Kidney (tissue), 14 donors: ENCODE data around the gene MTAP. TPM values are rescaled to one million over a fixed set of nuclear protein-coding genes. Genes with fewer than 3 reads are reported as not detected.

Experiments
- DNase-seq, 5 donors: peaks; one replicate each; pipeline ENCODE4 v3.0.0-alpha.2; 2013 to 2020
- FAIRE-seq: peaks from 2 replicates; lab custom pipeline; 2012; peaks lifted over from hg19 to GRCh38; lab: Jason Lieb, UNC
- H3K27ac ChIP-seq, 2 donors: one replicate each; pipeline ENCODE4 v1.7.0; 2013; ENCODE audit warnings: low read depth in 2 of 2, low read length in 2 of 2, inconsistent platforms in 1 of 2
- H3K27me3 ChIP-seq: one replicate; pipeline ENCODE4 v1.7.1; 2013; ENCODE audit warnings: low read length, inconsistent platforms; ENCODE audit not compliant: control insufficient read depth, insufficient read depth
- H3K36me3 ChIP-seq, 3 donors: one replicate each; pipeline versions ENCODE4 v1.7.0 to v1.7.1; 2013; ENCODE audit warnings: low read length in 3 of 3, control low read depth in 1 of 3, inconsistent platforms in 1 of 3; ENCODE audit not compliant: insufficient read depth in 3 of 3, control insufficient read depth in 2 of 3
- H3K4me1 ChIP-seq, 3 donors: one replicate each; pipeline versions ENCODE4 v1.7.0 to v1.7.1; 2013; ENCODE audit warnings: low read length in 3 of 3, inconsistent platforms in 1 of 3, low read depth in 1 of 3; ENCODE audit not compliant: control insufficient read depth in 2 of 3, insufficient read depth in 2 of 3
- H3K4me3 ChIP-seq, 3 donors: one replicate each; pipeline versions ENCODE4 v1.7.0 to v1.8.1; 2013; ENCODE audit warnings: low read length in 3 of 3, control low read depth in 1 of 3, inconsistent platforms in 1 of 3
- H3K9ac ChIP-seq, 3 donors: one replicate each; pipeline versions ENCODE4 v1.7.0 to v1.7.1; 2013; ENCODE audit warnings: low read length in 3 of 3, control low read depth in 1 of 3, inconsistent platforms in 1 of 3
- H3K9me3 ChIP-seq, 3 donors: one replicate each; pipeline versions ENCODE4 v1.7.0 to v1.7.1; 2013; ENCODE audit warnings: low read length in 3 of 3, control low read depth in 1 of 3, inconsistent platforms in 1 of 3; ENCODE audit not compliant: control insufficient read depth in 2 of 3, insufficient read depth in 1 of 3
- CTCF ChIP-seq: IDR thresholded peaks from 3 replicates; pipeline ENCODE4 v1.5.1; 2012; ENCODE audit warnings: mild to moderate bottlenecking, moderate library complexity, borderline replicate concordance; ENCODE audit not compliant: insufficient read depth; ENCODE audit errors: extremely low read depth
- intact Hi-C: fragments of 100-400 bp; cut with DNase I; formaldehyde crosslinking; loops from one replicate; pipeline ENCODE4 v1.11.1; 2022
- polyA plus RNA-seq: library from polyadenylated mRNA; stranded (reverse); fragments of 350-450 nt; fragmentation: Illumina TruSeq; extraction: RNeasy Lipid Tissue Mini Kit (QIAGEN cat#74804); gene quantifications from one replicate; pipeline ENCODE4 v1.2.3, GENCODE V29; 2014; ENCODE audit warnings: low read depth, low replicate concordance; ENCODE audit not compliant: insufficient read depth
- total RNA-seq: library from RNA; stranded (reverse); fragmentation: NEBNext Ultra II Directional; extraction: Animal tissue kit (Norgen Biotek cat#: 25700); gene quantifications from one replicate; pipeline ENCODE4 v1.2.1, GENCODE V29; 2021
- donor health status: control.
- donor health status: control.
- donor health status: control.
- donor health status: control.
- donor health status: control.
- donor health status: DM: yes; HTN: yes; CAD: no.
- donor health status: Normal renal cell carcinoma (clear cell type).

MTAP gene
- total and polyA plus RNA-seq, 2 donors from 2014 or later = 11.2 to 42.4 TPM

- no peak for TF ChIP-seq CTCF
- H3K27ac ChIP-seq = no peak overlapping the region
- H3K27me3 ChIP-seq = no peaks in the 10 kb centered on the region
- H3K4me3 ChIP-seq = no peak overlapping the region
- no peak overlapping the region for H3K9ac ChIP-seq
- no peaks in the 10 kb centered on the region for H3K4me1 ChIP-seq
- FAIRE-seq (no peak), DNase-seq (no peak)
- intact Hi-C loops = no loop called here
- H3K36me3 ChIP-seq = no peaks in the 10 kb centered on the region
- no peaks in the 10 kb centered on the region for H3K9me3 ChIP-seq
Observed at GRCh38 chr9:21779397-21779796, 23.0 kb upstream of the MTAP start.

GRCh38 chr9:21781656-21782055 lies 20.8 kb upstream of the MTAP start:
- no peak overlapping the region for H3K27ac ChIP-seq
- H3K9me3 ChIP-seq = no peaks in the 10 kb centered on the region
- no peak for TF ChIP-seq CTCF
- no peaks in the 10 kb centered on the region for H3K27me3 ChIP-seq
- no peak overlapping the region for H3K4me3 ChIP-seq
- intact Hi-C loops = no loop called here
- FAIRE-seq (no peak), DNase-seq (no peak)
- H3K36me3 ChIP-seq = no peaks in the 10 kb centered on the region
- H3K9ac ChIP-seq = no peak overlapping the region
- no peaks in the 10 kb centered on the region for H3K4me1 ChIP-seq

GRCh38 chr9:21782205-21782604 lies 20.2 kb upstream of the MTAP start:
- H3K27me3 ChIP-seq = no peaks in the 10 kb centered on the region
- FAIRE-seq (no peak), DNase-seq (peak in 1 of 5 donors; percentile 6)
- H3K4me1 ChIP-seq = no peaks in the 10 kb centered on the region
- no peaks in the 10 kb centered on the region for H3K36me3 ChIP-seq
- H3K4me3 ChIP-seq = no peak overlapping the region
- no peaks in the 10 kb centered on the region for H3K9me3 ChIP-seq
- intact Hi-C loops = no loop called here
- no peak for TF ChIP-seq CTCF
- H3K27ac ChIP-seq = no peak overlapping the region
- no peak overlapping the region for H3K9ac ChIP-seq

GRCh38 chr9:21788752-21789151 lies 13.7 kb upstream of the MTAP start:
- intact Hi-C loops = no loop called here
- no peak for DNase-seq
- Histone ChIP-seq H3K4me1 (no peaks in the 10 kb centered on the region), H3K9me3 (no peaks in the 10 kb centered on the region), H3K36me3 (no peaks in the 10 kb centered on the region), H3K27ac (no peak overlapping the region), H3K9ac (no peak overlapping the region), H3K27me3 (no peaks in the 10 kb centered on the region), H3K4me3 (no peak overlapping the region)
- TF ChIP-seq CTCF = no peak
- no peak for FAIRE-seq
